ENCODE data around the gene TGFBR3.

Gene TGFBR3

DNA sequence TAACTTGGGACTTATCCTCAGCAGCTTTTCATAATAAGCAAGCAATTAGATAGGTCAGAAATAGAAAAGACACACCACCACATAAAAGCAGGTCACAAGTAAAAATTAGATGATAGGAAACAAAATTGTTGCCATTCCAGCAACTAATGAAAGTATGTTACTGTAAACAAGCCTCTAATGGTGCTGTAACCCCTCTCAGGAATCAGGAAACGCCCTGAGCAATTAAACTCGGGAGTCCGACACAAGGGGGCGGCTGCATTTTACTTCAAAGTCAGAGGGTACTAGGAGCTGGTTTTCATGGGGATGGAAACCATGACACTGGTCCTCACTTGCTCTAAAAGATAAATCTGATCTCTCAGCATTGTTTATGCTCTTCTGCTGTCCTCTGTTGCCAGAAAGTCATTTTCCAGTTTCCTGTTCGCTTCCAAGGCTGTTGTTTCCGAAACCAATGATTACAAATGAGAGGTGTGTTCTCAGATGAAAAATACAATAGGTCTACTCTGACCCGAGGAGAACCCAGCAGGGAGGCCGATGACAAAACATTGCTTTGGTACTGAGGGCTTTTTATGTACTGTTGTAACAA is 93.4 kb downstream of the TGFBR3 start:
- DNase-seq (ENCODE audit: low read depth in 2 of 2): no peak
- TF ChIP-seq, protein P1, sequence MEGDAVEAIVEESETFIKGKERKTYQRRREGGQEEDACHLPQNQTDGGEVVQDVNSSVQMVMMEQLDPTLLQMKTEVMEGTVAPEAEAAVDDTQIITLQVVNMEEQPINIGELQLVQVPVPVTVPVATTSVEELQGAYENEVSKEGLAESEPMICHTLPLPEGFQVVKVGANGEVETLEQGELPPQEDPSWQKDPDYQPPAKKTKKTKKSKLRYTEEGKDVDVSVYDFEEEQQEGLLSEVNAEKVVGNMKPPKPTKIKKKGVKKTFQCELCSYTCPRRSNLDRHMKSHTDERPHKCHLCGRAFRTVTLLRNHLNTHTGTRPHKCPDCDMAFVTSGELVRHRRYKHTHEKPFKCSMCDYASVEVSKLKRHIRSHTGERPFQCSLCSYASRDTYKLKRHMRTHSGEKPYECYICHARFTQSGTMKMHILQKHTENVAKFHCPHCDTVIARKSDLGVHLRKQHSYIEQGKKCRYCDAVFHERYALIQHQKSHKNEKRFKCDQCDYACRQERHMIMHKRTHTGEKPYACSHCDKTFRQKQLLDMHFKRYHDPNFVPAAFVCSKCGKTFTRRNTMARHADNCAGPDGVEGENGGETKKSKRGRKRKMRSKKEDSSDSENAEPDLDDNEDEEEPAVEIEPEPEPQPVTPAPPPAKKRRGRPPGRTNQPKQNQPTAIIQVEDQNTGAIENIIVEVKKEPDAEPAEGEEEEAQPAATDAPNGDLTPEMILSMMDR (IDR thresholded peaks at IDR 0.05; ENCODE audit: low read depth, low read length): no peak

DNA sequence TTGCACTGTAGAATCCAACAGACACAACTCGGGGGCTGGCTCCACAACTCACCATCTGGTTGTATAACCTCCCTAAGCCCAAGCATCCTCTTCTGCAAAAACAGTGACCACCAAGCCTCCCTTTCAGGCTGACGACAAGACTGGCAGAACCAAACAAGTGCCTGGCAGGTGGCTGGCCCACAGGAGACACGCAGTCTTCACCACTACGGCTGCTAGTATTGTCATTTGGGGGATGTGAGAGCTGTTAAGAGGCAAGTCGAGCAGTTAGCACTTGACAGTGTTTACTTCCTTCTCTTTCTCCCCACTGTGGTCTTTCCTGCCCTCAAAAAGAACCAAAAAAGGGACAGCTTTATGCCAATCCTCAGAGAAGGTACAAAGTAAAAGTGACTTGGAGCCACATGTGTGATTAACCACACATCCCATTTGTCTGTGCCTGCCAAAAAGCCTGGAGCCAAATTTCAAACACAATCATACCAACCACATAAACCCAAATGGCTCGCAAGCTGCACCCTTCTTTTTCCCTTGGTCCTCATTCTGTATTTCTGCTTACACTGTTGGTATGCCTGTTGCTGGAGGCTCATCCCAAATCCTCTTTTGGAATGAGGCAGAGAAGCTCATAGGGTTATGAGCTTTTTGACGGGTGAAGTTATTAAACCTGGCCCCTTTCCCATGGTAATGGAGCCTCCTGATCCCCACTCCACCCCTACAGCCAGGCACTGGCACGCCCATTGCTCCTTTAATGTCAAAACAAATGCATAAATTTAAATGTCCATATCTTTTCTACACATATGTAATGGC is 94.1 kb downstream of the TGFBR3 start:
- H3K4me3 ChIP-seq (replicated peaks in 1 of 2; ENCODE audit: low read depth in 2 of 2, low read length in 2 of 2): no peak overlapping the region
- TF ChIP-seq, protein P1 (IDR thresholded peaks at IDR 0.05; ENCODE audit: low read depth, low read length): no peak
- DNase-seq (ENCODE audit: low read depth in 2 of 2): no peak

More for the DNA sequence above, 93.4 kb downstream of the TGFBR3 start:
- H3K4me3 ChIP-seq (replicated peaks in 1 of 2; ENCODE audit: low read depth in 2 of 2, low read length in 2 of 2): no peak overlapping the region

DNA sequence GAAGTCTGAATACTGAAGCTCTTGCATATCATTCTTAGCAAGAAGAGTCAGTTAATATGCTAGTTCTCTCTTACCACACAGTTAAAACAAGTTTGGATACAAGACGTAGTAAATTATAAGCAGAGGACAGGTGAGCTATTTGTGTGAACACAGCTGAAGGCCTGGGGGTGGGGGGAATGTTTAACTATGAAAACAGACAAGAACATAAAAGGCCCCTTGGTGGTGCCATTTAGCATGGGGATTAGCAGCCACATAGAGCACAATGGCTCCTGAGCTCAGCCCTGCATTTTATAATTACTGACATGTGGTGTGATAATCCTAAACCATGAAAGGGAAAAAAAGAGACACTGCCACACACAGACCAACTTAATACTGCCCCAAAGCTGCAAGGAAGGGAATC is 94.8 kb downstream of the TGFBR3 start:
- H3K4me3 ChIP-seq (replicated peaks in 1 of 2; ENCODE audit: low read depth in 2 of 2, low read length in 2 of 2): no peak overlapping the region
- TF ChIP-seq, protein P1 (IDR thresholded peaks at IDR 0.05; ENCODE audit: low read depth, low read length): no peak
- no peak for DNase-seq (ENCODE audit: low read depth in 2 of 2)

DNA sequence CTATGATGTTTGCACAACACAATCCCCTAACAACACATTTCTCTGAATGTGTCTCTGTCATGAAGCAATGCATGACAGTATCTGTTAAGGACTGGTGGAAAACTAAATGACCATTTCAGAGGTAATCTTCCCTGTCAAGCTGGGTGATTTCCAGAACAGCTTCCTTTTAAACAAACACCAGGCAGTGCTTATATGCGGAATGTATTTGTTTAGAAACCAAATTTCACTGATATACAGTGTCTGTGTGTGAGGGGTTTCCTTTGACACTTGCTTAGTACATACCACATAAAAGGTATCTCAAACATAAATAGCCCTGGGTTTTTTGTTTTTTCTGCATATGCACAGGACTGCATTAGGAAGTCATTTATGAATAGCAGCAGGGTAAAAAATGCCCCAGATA is 95.6 kb downstream of the TGFBR3 start:
- TF ChIP-seq, protein P1 (IDR thresholded peaks at IDR 0.05; ENCODE audit: low read depth, low read length): no peak
- DNase-seq (ENCODE audit: low read depth in 2 of 2): no peak
- H3K4me3 ChIP-seq (replicated peaks in 1 of 2; ENCODE audit: low read depth in 2 of 2, low read length in 2 of 2): no peak overlapping the region

DNA sequence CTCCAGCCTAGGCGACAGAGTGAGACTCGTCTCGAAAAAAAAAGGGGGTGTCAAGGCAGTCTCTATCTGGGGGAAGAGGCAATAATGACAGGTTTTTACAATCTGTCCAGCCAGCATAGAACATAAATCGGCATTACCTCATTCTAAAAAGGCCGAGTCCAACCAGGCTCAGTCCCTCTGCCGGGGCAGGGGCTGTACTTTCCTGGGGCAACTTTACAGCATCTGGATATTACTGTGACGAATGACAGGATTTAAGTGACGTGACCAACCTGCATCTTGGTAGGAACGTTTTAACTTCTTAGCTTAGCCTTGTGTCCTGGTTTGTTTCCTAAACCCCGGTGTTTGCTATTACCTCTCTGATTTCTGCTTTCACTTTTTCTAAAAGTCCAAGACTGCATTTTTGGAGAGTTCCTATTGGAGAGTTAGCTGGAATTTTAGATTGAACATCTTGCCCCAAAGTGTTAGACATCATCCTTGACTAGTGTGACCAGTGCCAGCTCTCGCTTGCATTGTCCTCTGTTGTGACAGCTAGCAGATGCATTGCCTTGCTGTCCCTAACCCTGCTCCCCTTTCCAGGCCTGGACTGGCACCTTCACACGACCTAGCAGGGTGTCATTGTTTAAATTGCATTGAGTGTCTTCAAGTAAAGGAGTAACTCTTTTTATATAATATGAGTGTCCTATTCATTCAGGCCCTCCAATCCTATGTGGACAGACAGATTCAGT is 96.5 kb downstream of the TGFBR3 start:
- no peak for DNase-seq (ENCODE audit: low read depth in 2 of 2)
- no peak overlapping the region for H3K4me3 ChIP-seq (replicated peaks in 1 of 2; ENCODE audit: low read depth in 2 of 2, low read length in 2 of 2)
- TF ChIP-seq, protein P1 (IDR thresholded peaks at IDR 0.05; ENCODE audit: low read depth, low read length): no peak

DNA sequence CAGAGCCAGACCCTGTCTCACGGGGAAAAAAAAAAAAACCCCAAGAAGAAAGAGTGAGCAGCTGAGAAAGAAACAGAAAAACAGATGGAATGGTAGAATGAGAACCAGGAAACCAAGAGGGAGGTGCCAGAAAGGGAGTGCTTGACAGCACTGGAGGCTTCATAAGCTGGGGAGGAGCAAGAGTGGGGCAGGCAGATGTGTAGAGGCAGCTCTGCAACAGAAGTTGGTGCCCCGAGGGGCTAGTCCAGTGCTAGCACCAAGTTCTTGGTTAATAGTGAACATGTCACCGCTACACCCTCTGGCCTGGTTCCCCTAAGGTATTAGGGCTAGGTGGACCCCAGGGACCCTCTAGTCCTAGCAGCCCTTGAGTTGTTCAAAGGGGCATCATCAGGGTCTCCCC is 98.0 kb downstream of the TGFBR3 start:
- no peak for DNase-seq (ENCODE audit: low read depth in 2 of 2)
- TF ChIP-seq, protein P1 (IDR thresholded peaks at IDR 0.05; ENCODE audit: low read depth, low read length): no peak
- no peak overlapping the region for H3K4me3 ChIP-seq (replicated peaks in 1 of 2; ENCODE audit: low read depth in 2 of 2, low read length in 2 of 2)

Data from cardiac fibroblast (primary cell).